ENCODE measurements around the gene VILL. TPM values are rescaled to one million over a fixed set of nuclear protein-coding genes. Genes with fewer than 3 reads are reported as not detected.

VILL gene
- total and polyA plus RNA-seq, 10 of the 15 experiments (the other 5 are each of a cell fraction or from before 2014, with no cell fraction given), result 0.15 to 5.4 (median 2.1) TPM; not detected in 1

DNA sequence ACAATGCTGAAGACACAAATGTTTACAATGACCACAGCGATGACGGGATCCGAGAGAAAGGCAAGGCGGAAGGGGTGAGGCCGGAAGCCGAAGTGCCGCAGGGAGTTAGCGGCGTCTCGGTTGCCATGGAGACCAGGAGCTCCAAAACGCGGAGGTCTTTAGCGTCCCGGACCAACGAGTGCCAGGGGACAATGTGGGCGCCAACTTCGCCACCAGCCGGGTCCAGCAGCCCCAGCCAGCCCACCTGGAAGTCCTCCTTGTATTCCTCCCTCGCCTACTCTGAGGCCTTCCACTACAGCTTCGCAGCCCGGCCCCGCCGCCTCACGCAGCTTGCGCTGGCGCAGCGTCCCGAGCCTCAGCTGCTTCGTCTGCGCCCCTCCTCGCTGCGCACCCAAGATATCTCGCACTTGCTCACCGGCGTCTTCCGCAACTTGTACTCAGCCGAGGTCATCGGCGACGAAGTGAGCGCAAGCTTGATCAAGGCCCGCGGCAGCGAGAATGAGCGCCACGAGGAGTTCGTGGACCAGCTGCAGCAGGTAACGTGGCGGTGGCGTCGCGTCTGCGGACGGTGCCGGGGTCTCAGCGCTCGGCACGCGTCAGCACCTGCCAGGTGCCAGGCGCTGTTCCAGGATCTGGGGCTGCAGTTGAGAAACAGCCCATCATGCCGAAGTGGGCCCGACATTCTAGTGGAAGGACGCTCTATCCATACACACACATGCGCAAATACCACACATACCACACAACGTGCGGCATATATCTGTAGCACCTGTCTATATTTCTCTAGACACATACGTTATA, 48.7 kb downstream of the VILL start, which contains the start of gene DLEC1:
Gene DLEC1 (plus strand): TSS at position 108 of the 798 bp plus-strand sequence. CDS start 18 bp downstream, at position 126.
- peak within 1 kb of the TSS; percentile 45 for H2AFZ ChIP-seq (ENCODE audit: control insufficient read depth, low read depth, low read length)
- H3K9me3 ChIP-seq (replicated peaks; ENCODE audit: control insufficient read depth, insufficient read depth, low read length), result no peaks in the 10 kb centered on the region
- no peak within 1 kb of the TSS for H3K27ac ChIP-seq (ENCODE audit: control insufficient read depth, insufficient read depth)
- DNase-seq (ENCODE audit: low read depth, low spot score) (no peak), FAIRE-seq (peak; percentile 94), ATAC-seq (peak; percentile 89)
- intact Hi-C loops (cut with micrococcal nuclease; ENCODE audit: unreplicated experiment), result no loop called here
- peak within 1 kb of the TSS; percentile 71 for H3K4me3 ChIP-seq
- H3K36me3 ChIP-seq (ENCODE audit: control insufficient read depth in 2 of 2, insufficient read depth in 2 of 2, low read length in 1 of 2), result no peaks in the 10 kb centered on the region
- no TSS peak for BruUV-seq (replicated peaks)
- ChIA-PET SMC1A (ENCODE audit: uncharacterized antibody, unreplicated experiment) (no interaction called here), RAD21 (ENCODE audit: unreplicated experiment) (interaction anchor here (0.9 kb wide), 1 partner anchor 101 kb away, joined by 3 read pairs; no protein-coding TSS in a partner anchor), CTCF (interaction anchor here (1.4 to 2.5 kb wide), 2 partner anchors 65 to 79 kb away, joined by 3 to 9 read pairs; no protein-coding TSS in a partner anchor), POLR2A (interaction anchor here (0.8 to 0.9 kb wide), 2 partner anchors 72 to 126 kb away, joined by 3 to 4 read pairs; partner anchors contain the start of gene OXSR1)
- H3K79me2 ChIP-seq (ENCODE audit: control insufficient read depth, insufficient read depth, low read length), result no peaks in the 10 kb centered on the region
- H3K27me3 ChIP-seq (replicated peaks in 1 of 2; ENCODE audit: control insufficient read depth in 2 of 2, insufficient read depth in 2 of 2, low read length in 1 of 2), result peaks cover 0 to 3% of the 10 kb centered on the region in 2 experiments; a peak in 2 of 4 replicates
- no peak within 1 kb of the TSS for H3K9ac ChIP-seq (ENCODE audit: control insufficient read depth, insufficient read depth, low read length)
- peaks cover 13% of the 10 kb centered on the region for H3K4me1 ChIP-seq (ENCODE audit: control insufficient read depth, insufficient read depth, low read length)
- no peaks in the 10 kb centered on the region for H4K20me1 ChIP-seq (ENCODE audit: control insufficient read depth, insufficient read depth)
- WGBS (ENCODE audit: insufficient coverage, insufficient replicate concordance, low lambda C conversion rate, missing lambda C conversion rate), result under 1% methylated on average over 67 of the region's 67 CpGs
- peak within 1 kb of the TSS; percentile 84 for H3K4me2 ChIP-seq (ENCODE audit: control insufficient read depth, insufficient read depth)
- in situ Hi-C loops (cut with MboI), result no loop called here
- TF ChIP-seq KDM1A (IDR thresholded peaks at IDR 0.05; ENCODE audit: borderline replicate concordance) (no peak), BMI1 (IDR thresholded peaks at IDR 0.05; ENCODE audit: borderline replicate concordance) (peak; percentile 96), MEF2B (IDR thresholded peaks at IDR 0.05; ENCODE audit: partially characterized antibody, poor library complexity, severe bottlenecking) (peak; percentile 26), GABPA (IDR thresholded peaks at IDR 0.05; ENCODE audit: low read depth) (0 out of 2 replicates have a peak, but pooled peaks have one; percentile 56), SUZ12 (IDR thresholded peaks at IDR 0.05; ENCODE audit: unreplicated experiment) (no peak), SMARCA5 (IDR thresholded peaks at IDR 0.05) (no peak), LARP7 (IDR thresholded peaks at IDR 0.05) (no peak), RUNX3 (IDR thresholded peaks at IDR 0.05; ENCODE audit: low read length) (peak; percentile 51), MXI1 (IDR thresholded peaks at IDR 0.05; ENCODE audit: low read depth, low read length) (peak; percentile 61), HCFC1 (IDR thresholded peaks at IDR 0.05; ENCODE audit: low read length) (no peak), MYC (IDR thresholded peaks at IDR 0.05; ENCODE audit: insufficient read depth, insufficient read length, insufficient replicate concordance, low read length, severe bottlenecking) (peak; percentile 32), IRF4 (IDR thresholded peaks at IDR 0.05; ENCODE audit: low read depth, low read length) (0 out of 2 replicates have a peak, but pooled peaks have one; percentile 18)
- TF ChIP-seq, protein P1, sequence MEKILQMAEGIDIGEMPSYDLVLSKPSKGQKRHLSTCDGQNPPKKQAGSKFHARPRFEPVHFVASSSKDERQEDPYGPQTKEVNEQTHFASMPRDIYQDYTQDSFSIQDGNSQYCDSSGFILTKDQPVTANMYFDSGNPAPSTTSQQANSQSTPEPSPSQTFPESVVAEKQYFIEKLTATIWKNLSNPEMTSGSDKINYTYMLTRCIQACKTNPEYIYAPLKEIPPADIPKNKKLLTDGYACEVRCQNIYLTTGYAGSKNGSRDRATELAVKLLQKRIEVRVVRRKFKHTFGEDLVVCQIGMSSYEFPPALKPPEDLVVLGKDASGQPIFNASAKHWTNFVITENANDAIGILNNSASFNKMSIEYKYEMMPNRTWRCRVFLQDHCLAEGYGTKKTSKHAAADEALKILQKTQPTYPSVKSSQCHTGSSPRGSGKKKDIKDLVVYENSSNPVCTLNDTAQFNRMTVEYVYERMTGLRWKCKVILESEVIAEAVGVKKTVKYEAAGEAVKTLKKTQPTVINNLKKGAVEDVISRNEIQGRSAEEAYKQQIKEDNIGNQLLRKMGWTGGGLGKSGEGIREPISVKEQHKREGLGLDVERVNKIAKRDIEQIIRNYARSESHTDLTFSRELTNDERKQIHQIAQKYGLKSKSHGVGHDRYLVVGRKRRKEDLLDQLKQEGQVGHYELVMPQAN (conservative IDR thresholded peaks at IDR 0.05), result peak; percentile 73
- TF ChIP-seq, protein P2, sequence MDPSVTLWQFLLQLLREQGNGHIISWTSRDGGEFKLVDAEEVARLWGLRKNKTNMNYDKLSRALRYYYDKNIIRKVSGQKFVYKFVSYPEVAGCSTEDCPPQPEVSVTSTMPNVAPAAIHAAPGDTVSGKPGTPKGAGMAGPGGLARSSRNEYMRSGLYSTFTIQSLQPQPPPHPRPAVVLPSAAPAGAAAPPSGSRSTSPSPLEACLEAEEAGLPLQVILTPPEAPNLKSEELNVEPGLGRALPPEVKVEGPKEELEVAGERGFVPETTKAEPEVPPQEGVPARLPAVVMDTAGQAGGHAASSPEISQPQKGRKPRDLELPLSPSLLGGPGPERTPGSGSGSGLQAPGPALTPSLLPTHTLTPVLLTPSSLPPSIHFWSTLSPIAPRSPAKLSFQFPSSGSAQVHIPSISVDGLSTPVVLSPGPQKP (IDR thresholded peaks at IDR 0.05; ENCODE audit: low read depth, low read length), result no peak
- TF ChIP-seq, protein P3, sequence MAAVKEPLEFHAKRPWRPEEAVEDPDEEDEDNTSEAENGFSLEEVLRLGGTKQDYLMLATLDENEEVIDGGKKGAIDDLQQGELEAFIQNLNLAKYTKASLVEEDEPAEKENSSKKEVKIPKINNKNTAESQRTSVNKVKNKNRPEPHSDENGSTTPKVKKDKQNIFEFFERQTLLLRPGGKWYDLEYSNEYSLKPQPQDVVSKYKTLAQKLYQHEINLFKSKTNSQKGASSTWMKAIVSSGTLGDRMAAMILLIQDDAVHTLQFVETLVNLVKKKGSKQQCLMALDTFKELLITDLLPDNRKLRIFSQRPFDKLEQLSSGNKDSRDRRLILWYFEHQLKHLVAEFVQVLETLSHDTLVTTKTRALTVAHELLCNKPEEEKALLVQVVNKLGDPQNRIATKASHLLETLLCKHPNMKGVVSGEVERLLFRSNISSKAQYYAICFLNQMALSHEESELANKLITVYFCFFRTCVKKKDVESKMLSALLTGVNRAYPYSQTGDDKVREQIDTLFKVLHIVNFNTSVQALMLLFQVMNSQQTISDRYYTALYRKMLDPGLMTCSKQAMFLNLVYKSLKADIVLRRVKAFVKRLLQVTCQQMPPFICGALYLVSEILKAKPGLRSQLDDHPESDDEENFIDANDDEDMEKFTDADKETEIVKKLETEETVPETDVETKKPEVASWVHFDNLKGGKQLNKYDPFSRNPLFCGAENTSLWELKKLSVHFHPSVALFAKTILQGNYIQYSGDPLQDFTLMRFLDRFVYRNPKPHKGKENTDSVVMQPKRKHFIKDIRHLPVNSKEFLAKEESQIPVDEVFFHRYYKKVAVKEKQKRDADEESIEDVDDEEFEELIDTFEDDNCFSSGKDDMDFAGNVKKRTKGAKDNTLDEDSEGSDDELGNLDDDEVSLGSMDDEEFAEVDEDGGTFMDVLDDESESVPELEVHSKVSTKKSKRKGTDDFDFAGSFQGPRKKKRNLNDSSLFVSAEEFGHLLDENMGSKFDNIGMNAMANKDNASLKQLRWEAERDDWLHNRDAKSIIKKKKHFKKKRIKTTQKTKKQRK (IDR thresholded peaks at IDR 0.05; ENCODE audit: low read depth, low read length), result no peak
- TF ChIP-seq, protein P4, sequence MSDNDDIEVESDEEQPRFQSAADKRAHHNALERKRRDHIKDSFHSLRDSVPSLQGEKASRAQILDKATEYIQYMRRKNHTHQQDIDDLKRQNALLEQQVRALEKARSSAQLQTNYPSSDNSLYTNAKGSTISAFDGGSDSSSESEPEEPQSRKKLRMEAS (IDR thresholded peaks at IDR 0.05; ENCODE audit: low read depth, low read length), result peak; percentile 11; the same call in 1 of the 2 replicates
